ENCODE data around the gene ETS1.

DNA sequence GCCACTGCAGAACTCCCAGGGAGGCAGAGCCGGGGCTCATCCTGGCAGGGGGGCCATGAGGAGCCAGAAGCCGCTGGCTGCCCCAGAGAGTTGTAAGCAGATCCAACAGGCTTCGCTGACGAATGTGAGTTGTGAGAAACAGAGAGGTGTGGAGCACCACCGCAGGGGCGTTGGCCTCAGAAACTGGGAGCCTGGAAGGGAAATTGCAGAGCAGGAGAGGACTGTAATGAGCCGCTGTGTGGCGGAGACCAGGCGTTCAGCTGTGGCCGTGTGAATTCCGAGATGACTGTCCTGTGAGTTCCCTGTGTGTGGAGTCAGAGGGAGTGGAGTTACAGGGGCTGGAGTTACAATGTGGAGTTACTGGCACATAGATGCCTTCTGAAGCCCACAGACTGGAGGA is 27.7 kb upstream of the ETS1 start:
- TF ChIP-seq CTCF (IDR thresholded peaks at IDR 0.05; ENCODE audit: low read depth, low read length) (no peak), MYC (IDR thresholded peaks at IDR 0.05; ENCODE audit: low read depth, low read length) (no peak), POLR2A (IDR thresholded peaks at IDR 0.05; ENCODE audit: extremely low read depth, insufficient read length) (no peak), MAX (IDR thresholded peaks at IDR 0.05; ENCODE audit: low read depth, low read length) (no peak)
